Uterus (tissue), 2 donors: Measurements from ENCODE around the gene UVSSA.

ENCODE experiments used
- CTCF ChIP-seq, 4 experiments: fragments of 200-600 bp in 2 of 4; fragments of 450-650 bp in 2 of 4; sonication (generic) in 2 of 4; IDR thresholded peaks; one replicate each; pipeline ENCODE4 v1.5.1; 2016 to 2019; ENCODE audit warnings: antibody characterized with exemption in 4 of 4, mild to moderate bottlenecking in 2 of 4, moderate library complexity in 1 of 4
- POLR2A ChIP-seq, 2 donors: fragments of 450-650 bp; IDR thresholded peaks; one replicate each; pipeline ENCODE4 v1.6.1; 2016; ENCODE audit warnings: antibody characterized with exemption in 2 of 2, mild to moderate bottlenecking in 1 of 2, moderate library complexity in 1 of 2

- TF ChIP-seq CTCF (IDR thresholded peaks at IDR 0.05), result no peak
- TF ChIP-seq POLR2A (IDR thresholded peaks at IDR 0.05), result no peak
Observed at GRCh38 chr4:1349359-1350168, 2.6 kb downstream of the UVSSA start.
